ENCODE results near the gene PCDHA12.

GRCh38 chr5:140877262-140877581, 2.1 kb downstream of the PCDHA12 start:
- TF ChIP-seq CTCF (IDR thresholded peaks at IDR 0.05; ENCODE audit: low read depth, low read length, missing input control) (no peak), YY1 (IDR thresholded peaks at IDR 0.05) (no peak)

Data from liver (tissue), 2 donors.